WTC11 (cell line): ENCODE measurements around the gene MYO9A.

Experiments used
- ETV6 ChIP-seq: sonication (generic); formaldehyde crosslinking; IDR thresholded peaks from 2 replicates; pipeline ENCODE4 v1.8.1; 2022; ENCODE audit warnings: mild to moderate bottlenecking, missing genetic modification reagents
- MYBL2 ChIP-seq: sonication (generic); formaldehyde crosslinking; IDR thresholded peaks from 2 replicates; pipeline ENCODE4 v1.8.1; 2023; ENCODE audit warnings: mild to moderate bottlenecking, moderate library complexity, missing genetic modification reagents
- NR1H2 ChIP-seq: sonication (generic); formaldehyde crosslinking; IDR thresholded peaks from 2 replicates; pipeline ENCODE4 v1.9.0; 2021; ENCODE audit warnings: mild to moderate bottlenecking, moderate library complexity, missing genetic modification reagents
- SMAD3 ChIP-seq: sonication (generic); formaldehyde crosslinking; IDR thresholded peaks from 2 replicates; pipeline ENCODE4 v1.8.0; 2022; ENCODE audit warnings: missing genetic modification reagents, mild to moderate bottlenecking, borderline replicate concordance
- SP1 ChIP-seq: sonication (generic); formaldehyde crosslinking; conservative IDR thresholded peaks from 2 replicates; pipeline ENCODE4 v1.8.1; 2022; ENCODE audit warnings: missing genetic modification reagents
- ZBTB21 ChIP-seq: sonication (generic); formaldehyde crosslinking; IDR thresholded peaks from 2 replicates; pipeline ENCODE4 v1.8.1; 2023; ENCODE audit warnings: mild to moderate bottlenecking, missing genetic modification reagents, borderline replicate concordance
- ZNF281 ChIP-seq: sonication (generic); formaldehyde crosslinking; IDR thresholded peaks from 2 replicates; pipeline ENCODE4 v1.8.0; 2023; ENCODE audit warnings: mild to moderate bottlenecking, missing genetic modification reagents
- TF ChIP-seq, protein P1 (sequence below): fragments of 200-600 bp; IDR thresholded peaks from 2 replicates; pipeline ENCODE4 v1.8.0; 2022; ENCODE audit warnings: antibody characterized with exemption
- TF ChIP-seq, protein P2 (sequence below): fragments of 250-450 bp; sonication (Bioruptor Pico); IDR thresholded peaks from 2 replicates; pipeline ENCODE4 v1.9.0; 2021; ENCODE audit warnings: moderate library complexity, mild to moderate bottlenecking, inconsistent platforms, borderline replicate concordance

- TF ChIP-seq NR1H2 (CRISPR knock-in tag) (no peak), ZBTB21 (no peak), SMAD3 (CRISPR knock-in tag) (no peak), SP1 (no peak), ZNF281 (CRISPR knock-in tag) (no peak), ETV6 (CRISPR knock-in tag) (no peak), MYBL2 (CRISPR knock-in tag) (no peak)
- TF ChIP-seq, protein P1, sequence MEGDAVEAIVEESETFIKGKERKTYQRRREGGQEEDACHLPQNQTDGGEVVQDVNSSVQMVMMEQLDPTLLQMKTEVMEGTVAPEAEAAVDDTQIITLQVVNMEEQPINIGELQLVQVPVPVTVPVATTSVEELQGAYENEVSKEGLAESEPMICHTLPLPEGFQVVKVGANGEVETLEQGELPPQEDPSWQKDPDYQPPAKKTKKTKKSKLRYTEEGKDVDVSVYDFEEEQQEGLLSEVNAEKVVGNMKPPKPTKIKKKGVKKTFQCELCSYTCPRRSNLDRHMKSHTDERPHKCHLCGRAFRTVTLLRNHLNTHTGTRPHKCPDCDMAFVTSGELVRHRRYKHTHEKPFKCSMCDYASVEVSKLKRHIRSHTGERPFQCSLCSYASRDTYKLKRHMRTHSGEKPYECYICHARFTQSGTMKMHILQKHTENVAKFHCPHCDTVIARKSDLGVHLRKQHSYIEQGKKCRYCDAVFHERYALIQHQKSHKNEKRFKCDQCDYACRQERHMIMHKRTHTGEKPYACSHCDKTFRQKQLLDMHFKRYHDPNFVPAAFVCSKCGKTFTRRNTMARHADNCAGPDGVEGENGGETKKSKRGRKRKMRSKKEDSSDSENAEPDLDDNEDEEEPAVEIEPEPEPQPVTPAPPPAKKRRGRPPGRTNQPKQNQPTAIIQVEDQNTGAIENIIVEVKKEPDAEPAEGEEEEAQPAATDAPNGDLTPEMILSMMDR = no peak
- TF ChIP-seq, protein P2, sequence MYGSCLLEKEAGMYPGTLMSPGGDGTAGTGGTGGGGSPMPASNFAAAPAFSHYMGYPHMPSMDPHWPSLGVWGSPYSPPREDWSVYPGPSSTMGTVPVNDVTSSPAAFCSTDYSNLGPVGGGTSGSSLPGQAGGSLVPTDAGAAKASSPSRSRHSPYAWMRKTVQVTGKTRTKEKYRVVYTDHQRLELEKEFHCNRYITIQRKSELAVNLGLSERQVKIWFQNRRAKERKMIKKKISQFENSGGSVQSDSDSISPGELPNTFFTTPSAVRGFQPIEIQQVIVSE (CRISPR knock-in tag) = no peak
Measured at GRCh38 chr15:72006382-72006781, 111.6 kb downstream of the MYO9A start.
